GM12878 (cell line): ENCODE measurements around the gene RCOR1. TPM values are rescaled to one million over a fixed set of nuclear protein-coding genes. Genes with fewer than 3 reads are reported as not detected.

Experiments
- CREB1 ChIP-seq: IDR thresholded peaks from 2 replicates; pipeline ENCODE4 v1.6.1; 2012; ENCODE audit warnings: low read depth, mild to moderate bottlenecking, inconsistent platforms
- KAT2A ChIP-seq: conservative IDR thresholded peaks from 2 replicates; pipeline ENCODE4 v1.6.1; 2011; ENCODE audit warnings: low read depth, low read length; ENCODE audit not compliant: control insufficient read depth
- MTA2 ChIP-seq: fragments of 450-650 bp; IDR thresholded peaks from 2 replicates; pipeline ENCODE4 v1.6.1; 2016; ENCODE audit warnings: low read depth, mild to moderate bottlenecking, moderate library complexity
- MYC ChIP-seq: IDR thresholded peaks from 2 replicates; pipeline ENCODE4 v1.6.1; 2011; ENCODE audit warnings: mild to moderate bottlenecking, low read length, moderate library complexity, inconsistent platforms; ENCODE audit not compliant: insufficient read depth, insufficient replicate concordance, insufficient read length, severe bottlenecking
- POU2F2 ChIP-seq: IDR thresholded peaks from 3 replicates; pipeline ENCODE4 v1.6.1; 2011; ENCODE audit warnings: low read depth, mild to moderate bottlenecking, low read length, borderline replicate concordance
- STAT3 ChIP-seq: IDR thresholded peaks from 2 replicates; pipeline ENCODE4 v1.6.1; 2011; ENCODE audit warnings: low read depth, low read length, improper control_type of control experiment
- ZBED1 ChIP-seq: IDR thresholded peaks from 2 replicates; pipeline ENCODE4 v1.6.1; 2016; ENCODE audit warnings: borderline replicate concordance
- ZSCAN29 ChIP-seq: fragments of 450-650 bp; IDR thresholded peaks from 2 replicates; pipeline ENCODE4 v1.6.1; 2017; ENCODE audit warnings: mild to moderate bottlenecking, moderate library complexity
- polyA plus RNA-seq, 11 experiments: library from polyadenylated mRNA; depleted of rRNA in 4 of 11; unstranded in 6 of 11; stranded (reverse) in 5 of 11; fragments of >200 nt; fragmentation: Nextera tagmentation in 4 of 11; fragmentation: Illumina TruSeq in 1 of 11; extraction: Ambion mirVana in 4 of 11; extraction: Trizol in 1 of 11; gene quantifications; 1 replicate in 1 of 11; 2 replicates in 10 of 11; pipeline versions ENCODE4 v1.2.1 to v1.2.3, GENCODE V29; 2011 to 2016; ENCODE audit warnings: inconsistent platforms in 2 of 11, missing spikeins in 2 of 11, low read depth in 1 of 11
- total RNA-seq, 4 experiments: library from RNA; depleted of rRNA in 3 of 4; stranded (reverse); fragments of >200 nt in 3 of 4; fragmentation: Illumina TruSeq in 1 of 4; extraction: Trizol in 1 of 4; gene quantifications; 2 replicates each; pipeline versions ENCODE4 v1.2.1 to v1.2.3, GENCODE V29; 2013 to 2021
- TF ChIP-seq, protein P1 (sequence below): fragments of 450-650 bp; IDR thresholded peaks from 2 replicates; pipeline ENCODE4 v1.6.1; 2017; ENCODE audit warnings: mild to moderate bottlenecking, moderate library complexity
- TF ChIP-seq, protein P2 (sequence below): fragments of 450-650 bp; IDR thresholded peaks from 2 replicates; pipeline ENCODE4 v1.6.1; 2016; ENCODE audit warnings: mild to moderate bottlenecking, moderate library complexity, borderline replicate concordance
- TF ChIP-seq, protein P3 (sequence below): IDR thresholded peaks from 2 replicates; pipeline ENCODE4 v1.6.1; 2012; ENCODE audit warnings: mild to moderate bottlenecking, low read depth, low read length
- TF ChIP-seq, protein P4 (sequence below): IDR thresholded peaks from 2 replicates; pipeline ENCODE4 v1.6.1; 2011; ENCODE audit warnings: borderline replicate concordance, low read depth, mild to moderate bottlenecking, moderate library complexity, mixed read lengths, low read length; ENCODE audit not compliant: insufficient read depth; ENCODE audit errors: extremely low read length
- TF ChIP-seq, protein P5 (sequence below): IDR thresholded peaks from 2 replicates; pipeline ENCODE4 v1.6.1; 2011; ENCODE audit warnings: borderline replicate concordance, low read depth, mild to moderate bottlenecking, moderate library complexity, low read length; ENCODE audit not compliant: insufficient read depth, poor library complexity, severe bottlenecking

The RCOR1 gene
- total and polyA plus RNA-seq, 10 of the 15 experiments (the other 5 are each of a cell fraction or from before 2014, with no cell fraction given), result 1.6 to 12.2 (median 4.4) TPM

DNA sequence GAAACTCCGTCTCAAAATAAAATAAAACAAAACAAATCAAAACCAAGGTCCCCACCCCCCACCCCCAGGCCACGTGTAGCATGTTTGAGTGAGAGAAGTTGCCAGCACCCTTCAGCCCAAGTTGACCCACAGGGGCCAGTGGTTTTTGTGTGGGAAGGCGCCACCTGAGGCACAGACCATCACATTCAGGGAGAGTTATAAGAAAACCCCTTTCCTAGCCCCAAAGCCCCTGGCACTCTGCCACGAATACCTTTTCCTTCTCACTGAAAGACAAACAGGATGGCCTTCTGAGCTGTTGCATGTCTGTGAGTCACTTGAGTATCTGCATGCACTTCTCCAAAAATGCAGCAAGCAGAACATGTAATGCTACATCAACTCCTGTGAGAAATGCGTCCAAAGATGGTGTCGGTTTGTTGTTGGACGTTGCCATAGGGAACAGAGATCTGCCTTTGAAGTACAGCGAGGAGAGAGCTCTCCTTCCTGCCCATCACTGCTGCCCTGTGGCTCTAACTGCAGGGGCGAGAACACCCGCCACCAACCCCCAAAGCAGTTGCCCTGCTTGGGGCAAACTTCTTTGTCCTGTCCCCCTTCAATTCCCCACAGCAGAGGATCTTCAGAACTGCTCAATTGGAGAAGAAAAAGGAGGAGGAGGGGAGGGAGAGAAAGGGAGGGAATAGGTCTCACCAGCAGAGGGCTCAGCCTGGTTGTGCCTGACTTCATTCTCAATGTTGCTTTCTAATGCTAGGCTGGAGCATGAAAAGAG lies 182.1 kb downstream of the RCOR1 start (continued):
- TF ChIP-seq, protein P1, sequence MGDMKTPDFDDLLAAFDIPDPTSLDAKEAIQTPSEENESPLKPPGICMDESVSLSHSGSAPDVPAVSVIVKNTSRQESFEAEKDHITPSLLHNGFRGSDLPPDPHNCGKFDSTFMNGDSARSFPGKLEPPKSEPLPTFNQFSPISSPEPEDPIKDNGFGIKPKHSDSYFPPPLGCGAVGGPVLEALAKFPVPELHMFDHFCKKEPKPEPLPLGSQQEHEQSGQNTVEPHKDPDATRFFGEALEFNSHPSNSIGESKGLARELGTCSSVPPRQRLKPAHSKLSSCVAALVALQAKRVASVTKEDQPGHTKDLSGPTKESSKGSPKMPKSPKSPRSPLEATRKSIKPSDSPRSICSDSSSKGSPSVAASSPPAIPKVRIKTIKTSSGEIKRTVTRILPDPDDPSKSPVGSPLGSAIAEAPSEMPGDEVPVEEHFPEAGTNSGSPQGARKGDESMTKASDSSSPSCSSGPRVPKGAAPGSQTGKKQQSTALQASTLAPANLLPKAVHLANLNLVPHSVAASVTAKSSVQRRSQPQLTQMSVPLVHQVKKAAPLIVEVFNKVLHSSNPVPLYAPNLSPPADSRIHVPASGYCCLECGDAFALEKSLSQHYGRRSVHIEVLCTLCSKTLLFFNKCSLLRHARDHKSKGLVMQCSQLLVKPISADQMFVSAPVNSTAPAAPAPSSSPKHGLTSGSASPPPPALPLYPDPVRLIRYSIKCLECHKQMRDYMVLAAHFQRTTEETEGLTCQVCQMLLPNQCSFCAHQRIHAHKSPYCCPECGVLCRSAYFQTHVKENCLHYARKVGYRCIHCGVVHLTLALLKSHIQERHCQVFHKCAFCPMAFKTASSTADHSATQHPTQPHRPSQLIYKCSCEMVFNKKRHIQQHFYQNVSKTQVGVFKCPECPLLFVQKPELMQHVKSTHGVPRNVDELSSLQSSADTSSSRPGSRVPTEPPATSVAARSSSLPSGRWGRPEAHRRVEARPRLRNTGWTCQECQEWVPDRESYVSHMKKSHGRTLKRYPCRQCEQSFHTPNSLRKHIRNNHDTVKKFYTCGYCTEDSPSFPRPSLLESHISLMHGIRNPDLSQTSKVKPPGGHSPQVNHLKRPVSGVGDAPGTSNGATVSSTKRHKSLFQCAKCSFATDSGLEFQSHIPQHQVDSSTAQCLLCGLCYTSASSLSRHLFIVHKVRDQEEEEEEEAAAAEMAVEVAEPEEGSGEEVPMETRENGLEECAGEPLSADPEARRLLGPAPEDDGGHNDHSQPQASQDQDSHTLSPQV, result 0 out of 2 replicates have a peak, but pooled peaks have one; percentile 7
- TF ChIP-seq ZBED1 (no peak), STAT3 (no peak), KAT2A (no peak), MYC (no peak), MTA2 (peak; percentile 9; the same call in 1 of the 2 replicates), CREB1 (peak; percentile 15; the same call in 1 of the 2 replicates), POU2F2 (0 out of 3 replicates have a peak, but pooled peaks have one; percentile 1), ZSCAN29 (no peak)
- TF ChIP-seq, protein P2, sequence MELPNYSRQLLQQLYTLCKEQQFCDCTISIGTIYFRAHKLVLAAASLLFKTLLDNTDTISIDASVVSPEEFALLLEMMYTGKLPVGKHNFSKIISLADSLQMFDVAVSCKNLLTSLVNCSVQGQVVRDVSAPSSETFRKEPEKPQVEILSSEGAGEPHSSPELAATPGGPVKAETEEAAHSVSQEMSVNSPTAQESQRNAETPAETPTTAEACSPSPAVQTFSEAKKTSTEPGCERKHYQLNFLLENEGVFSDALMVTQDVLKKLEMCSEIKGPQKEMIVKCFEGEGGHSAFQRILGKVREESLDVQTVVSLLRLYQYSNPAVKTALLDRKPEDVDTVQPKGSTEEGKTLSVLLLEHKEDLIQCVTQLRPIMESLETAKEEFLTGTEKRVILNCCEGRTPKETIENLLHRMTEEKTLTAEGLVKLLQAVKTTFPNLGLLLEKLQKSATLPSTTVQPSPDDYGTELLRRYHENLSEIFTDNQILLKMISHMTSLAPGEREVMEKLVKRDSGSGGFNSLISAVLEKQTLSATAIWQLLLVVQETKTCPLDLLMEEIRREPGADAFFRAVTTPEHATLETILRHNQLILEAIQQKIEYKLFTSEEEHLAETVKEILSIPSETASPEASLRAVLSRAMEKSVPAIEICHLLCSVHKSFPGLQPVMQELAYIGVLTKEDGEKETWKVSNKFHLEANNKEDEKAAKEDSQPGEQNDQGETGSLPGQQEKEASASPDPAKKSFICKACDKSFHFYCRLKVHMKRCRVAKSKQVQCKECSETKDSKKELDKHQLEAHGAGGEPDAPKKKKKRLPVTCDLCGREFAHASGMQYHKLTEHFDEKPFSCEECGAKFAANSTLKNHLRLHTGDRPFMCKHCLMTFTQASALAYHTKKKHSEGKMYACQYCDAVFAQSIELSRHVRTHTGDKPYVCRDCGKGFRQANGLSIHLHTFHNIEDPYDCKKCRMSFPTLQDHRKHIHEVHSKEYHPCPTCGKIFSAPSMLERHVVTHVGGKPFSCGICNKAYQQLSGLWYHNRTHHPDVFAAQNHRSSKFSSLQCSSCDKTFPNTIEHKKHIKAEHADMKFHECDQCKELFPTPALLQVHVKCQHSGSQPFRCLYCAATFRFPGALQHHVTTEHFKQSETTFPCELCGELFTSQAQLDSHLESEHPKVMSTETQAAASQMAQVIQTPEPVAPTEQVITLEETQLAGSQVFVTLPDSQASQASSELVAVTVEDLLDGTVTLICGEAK, result no peak
- TF ChIP-seq, protein P3, sequence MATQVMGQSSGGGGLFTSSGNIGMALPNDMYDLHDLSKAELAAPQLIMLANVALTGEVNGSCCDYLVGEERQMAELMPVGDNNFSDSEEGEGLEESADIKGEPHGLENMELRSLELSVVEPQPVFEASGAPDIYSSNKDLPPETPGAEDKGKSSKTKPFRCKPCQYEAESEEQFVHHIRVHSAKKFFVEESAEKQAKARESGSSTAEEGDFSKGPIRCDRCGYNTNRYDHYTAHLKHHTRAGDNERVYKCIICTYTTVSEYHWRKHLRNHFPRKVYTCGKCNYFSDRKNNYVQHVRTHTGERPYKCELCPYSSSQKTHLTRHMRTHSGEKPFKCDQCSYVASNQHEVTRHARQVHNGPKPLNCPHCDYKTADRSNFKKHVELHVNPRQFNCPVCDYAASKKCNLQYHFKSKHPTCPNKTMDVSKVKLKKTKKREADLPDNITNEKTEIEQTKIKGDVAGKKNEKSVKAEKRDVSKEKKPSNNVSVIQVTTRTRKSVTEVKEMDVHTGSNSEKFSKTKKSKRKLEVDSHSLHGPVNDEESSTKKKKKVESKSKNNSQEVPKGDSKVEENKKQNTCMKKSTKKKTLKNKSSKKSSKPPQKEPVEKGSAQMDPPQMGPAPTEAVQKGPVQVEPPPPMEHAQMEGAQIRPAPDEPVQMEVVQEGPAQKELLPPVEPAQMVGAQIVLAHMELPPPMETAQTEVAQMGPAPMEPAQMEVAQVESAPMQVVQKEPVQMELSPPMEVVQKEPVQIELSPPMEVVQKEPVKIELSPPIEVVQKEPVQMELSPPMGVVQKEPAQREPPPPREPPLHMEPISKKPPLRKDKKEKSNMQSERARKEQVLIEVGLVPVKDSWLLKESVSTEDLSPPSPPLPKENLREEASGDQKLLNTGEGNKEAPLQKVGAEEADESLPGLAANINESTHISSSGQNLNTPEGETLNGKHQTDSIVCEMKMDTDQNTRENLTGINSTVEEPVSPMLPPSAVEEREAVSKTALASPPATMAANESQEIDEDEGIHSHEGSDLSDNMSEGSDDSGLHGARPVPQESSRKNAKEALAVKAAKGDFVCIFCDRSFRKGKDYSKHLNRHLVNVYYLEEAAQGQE, result no peak
- TF ChIP-seq, protein P4, sequence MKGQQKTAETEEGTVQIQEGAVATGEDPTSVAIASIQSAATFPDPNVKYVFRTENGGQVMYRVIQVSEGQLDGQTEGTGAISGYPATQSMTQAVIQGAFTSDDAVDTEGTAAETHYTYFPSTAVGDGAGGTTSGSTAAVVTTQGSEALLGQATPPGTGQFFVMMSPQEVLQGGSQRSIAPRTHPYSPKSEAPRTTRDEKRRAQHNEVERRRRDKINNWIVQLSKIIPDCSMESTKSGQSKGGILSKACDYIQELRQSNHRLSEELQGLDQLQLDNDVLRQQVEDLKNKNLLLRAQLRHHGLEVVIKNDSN, result no peak
- TF ChIP-seq, protein P5, sequence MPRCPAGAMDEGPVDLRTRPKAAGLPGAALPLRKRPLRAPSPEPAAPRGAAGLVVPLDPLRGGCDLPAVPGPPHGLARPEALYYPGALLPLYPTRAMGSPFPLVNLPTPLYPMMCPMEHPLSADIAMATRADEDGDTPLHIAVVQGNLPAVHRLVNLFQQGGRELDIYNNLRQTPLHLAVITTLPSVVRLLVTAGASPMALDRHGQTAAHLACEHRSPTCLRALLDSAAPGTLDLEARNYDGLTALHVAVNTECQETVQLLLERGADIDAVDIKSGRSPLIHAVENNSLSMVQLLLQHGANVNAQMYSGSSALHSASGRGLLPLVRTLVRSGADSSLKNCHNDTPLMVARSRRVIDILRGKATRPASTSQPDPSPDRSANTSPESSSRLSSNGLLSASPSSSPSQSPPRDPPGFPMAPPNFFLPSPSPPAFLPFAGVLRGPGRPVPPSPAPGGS, result no peak
